Sciatic nerve (tissue), 2 donors: ENCODE results near the gene LKAAEAR1. TPM values are rescaled to one million over a fixed set of nuclear protein-coding genes. Genes with fewer than 3 reads are reported as not detected.
"Not testable (repeated sequence)": the region's sequence is repeated elsewhere in the genome, so short reads cannot be mapped to it uniquely, and the experiment has no call there.

Experiments used
- ATAC-seq: fragments of 200-7000 bp; cut with Tn5 transposase; one replicate; pipeline ENCODE4 v1.9.1; 2020; ENCODE audit warnings: mild to moderate bottlenecking, moderate library complexity
- DNase-seq: peaks from one replicate; pipeline ENCODE4 v3.0.0-alpha.2; 2020; ENCODE audit warnings: low spot score
- intact Hi-C: fragments of 100-400 bp; cut with DNase I; formaldehyde crosslinking; loops from one replicate; pipeline ENCODE4 v1.14.2; 2022
- total RNA-seq: library from RNA; stranded (reverse); fragmentation: NEBNext Ultra II Directional; extraction: Animal tissue kit (Norgen Biotek cat#: 25700); gene quantifications from one replicate; pipeline ENCODE4 v1.2.1, GENCODE V29; 2021
- donor health status: DM: no; HTN: no; CAD: no.
- donor health status: DM: no; HTN: no; CAD: no.

Gene LKAAEAR1
- total RNA-seq, 1 donor from 2014 or later: not detected

DNA sequence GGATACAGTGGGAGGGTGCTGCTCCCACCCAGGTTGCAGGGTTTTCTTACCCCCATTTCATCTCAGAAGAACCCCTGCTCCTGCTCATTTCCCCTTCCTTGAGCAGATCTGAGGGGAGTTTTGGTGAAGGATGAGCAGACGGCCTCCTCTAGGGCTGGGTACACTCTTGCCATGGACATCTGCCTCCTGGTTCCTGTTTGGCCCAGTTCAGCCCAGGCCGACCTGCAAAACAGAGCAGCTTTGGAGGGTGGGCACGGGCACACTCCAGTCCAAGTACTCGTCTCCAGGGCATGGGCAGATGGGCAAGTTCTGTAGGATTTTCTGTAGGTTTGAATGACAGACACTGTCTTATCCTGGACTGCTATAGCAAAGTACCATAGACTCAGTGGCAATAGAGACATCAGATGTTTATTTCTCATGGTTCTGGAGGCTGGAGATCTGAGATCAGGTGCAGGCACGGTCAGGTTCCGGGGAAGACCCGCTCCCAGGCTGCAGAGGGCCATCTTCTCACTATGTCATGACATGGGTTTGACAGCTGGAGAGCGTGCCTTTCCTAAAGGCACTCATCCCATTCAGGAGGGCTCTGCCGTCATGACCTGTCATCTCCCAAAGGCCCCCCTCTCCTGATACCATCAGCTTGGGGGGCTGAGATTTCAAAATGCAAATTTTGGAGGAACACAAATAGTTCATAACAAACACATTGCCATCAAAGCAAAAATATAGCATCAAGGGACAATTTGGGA lies 16.9 kb upstream of the LKAAEAR1 start:
- intact Hi-C loops: no loop called here
- ATAC-seq (no peak), DNase-seq (no peak)

DNA sequence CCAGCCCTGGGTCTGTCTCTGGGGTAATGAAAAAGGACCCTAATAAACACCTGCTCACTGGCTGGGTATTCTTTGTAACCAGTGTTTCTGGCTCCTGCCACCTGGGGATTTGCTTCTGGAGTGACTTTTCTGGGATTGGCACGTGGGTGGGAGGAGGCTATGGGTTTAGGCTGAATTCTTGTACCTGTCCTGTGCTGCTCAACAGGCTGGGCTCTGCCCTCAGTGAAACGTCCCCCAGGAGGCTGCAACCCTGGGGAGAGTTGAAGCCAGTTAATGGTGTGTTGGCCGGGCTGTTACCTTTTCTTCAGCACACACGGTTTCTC lies 16.3 kb upstream of the LKAAEAR1 start:
- intact Hi-C loops: no loop called here
- ATAC-seq: no peak
- DNase-seq: no peak

DNA sequence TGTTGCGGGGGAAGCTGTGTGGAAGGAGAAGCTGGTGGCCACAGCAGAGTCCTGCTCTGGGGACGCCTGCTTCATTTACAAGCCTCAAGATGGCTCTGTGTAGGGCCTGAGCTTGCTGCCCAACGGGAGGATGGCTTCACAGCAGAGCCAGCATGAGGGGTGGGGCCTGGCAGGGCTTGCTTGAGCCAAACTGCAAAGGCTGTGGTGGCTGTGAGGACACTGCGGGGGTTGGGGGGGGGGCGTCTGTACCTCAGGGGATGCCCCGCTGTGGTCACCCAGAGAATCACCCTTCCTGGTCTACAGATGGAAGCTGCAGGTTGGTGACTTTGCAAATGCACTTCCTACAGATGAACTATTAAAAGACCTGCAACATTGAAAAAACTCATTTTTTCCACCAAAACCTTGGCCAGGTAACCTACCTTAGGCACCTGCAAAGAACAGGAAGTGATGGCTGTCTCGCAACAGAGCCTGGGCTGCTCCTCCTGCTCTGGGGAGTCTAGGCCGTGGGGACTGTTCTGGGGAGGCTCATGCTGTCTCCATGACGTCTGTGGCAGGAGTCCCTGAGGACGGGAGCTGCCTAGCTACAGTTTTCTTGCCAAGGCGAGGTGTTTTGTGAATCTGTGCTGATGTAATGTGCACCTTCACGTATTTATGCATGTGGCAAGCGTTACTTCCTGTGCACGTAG lies 15.8 kb upstream of the LKAAEAR1 start:
- ATAC-seq (no peak), DNase-seq (no peak)
- intact Hi-C loops: no loop called here

DNA sequence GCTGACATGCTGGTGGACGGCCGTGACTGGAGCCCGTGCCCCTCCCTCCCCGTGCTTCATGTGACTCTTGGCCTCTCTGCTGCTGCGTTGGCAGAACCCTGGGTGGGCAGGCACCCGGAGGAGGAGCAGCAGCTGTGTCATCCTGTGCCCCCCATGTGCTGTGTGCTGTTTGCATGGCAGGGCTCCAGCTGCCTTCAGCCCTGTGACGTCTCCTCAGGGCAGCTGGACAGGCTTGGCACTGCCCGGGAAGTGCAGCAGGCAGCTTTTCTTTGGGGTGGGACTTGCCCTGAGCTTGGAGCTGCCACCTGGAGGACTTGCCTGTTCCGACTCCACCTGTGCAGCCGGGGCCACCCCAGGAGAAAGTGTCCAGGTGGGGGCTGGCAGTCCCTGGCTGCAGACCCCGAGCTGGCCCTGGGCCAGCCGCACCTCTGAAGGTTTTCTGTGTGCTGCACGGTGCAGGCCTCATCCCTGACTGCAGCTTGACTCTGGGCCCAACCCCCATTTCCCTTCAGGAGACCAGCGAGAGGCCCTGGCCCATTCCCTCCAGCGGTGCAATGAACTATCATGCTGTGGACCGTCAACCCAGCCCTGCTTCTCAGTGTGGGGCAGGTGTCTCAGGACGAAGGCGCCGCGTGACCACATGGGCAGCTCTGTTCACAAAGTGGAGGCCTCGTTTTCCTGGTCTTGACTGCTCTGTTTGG lies 15.0 kb upstream of the LKAAEAR1 start:
- intact Hi-C loops: no loop called here
- no peak for DNase-seq
- ATAC-seq: no peak

DNA sequence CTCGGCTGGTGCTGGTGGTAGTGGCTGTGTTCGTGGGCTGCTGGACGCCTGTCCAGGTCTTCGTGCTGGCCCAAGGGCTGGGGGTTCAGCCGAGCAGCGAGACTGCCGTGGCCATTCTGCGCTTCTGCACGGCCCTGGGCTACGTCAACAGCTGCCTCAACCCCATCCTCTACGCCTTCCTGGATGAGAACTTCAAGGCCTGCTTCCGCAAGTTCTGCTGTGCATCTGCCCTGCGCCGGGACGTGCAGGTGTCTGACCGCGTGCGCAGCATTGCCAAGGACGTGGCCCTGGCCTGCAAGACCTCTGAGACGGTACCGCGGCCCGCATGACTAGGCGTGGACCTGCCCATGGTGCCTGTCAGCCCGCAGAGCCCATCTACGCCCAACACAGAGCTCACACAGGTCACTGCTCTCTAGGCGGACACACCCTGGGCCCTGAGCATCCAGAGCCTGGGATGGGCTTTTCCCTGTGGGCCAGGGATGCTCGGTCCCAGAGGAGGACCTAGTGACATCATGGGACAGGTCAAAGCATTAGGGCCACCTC lies 14.3 kb upstream of the LKAAEAR1 start:
- no peak for ATAC-seq

DNA sequence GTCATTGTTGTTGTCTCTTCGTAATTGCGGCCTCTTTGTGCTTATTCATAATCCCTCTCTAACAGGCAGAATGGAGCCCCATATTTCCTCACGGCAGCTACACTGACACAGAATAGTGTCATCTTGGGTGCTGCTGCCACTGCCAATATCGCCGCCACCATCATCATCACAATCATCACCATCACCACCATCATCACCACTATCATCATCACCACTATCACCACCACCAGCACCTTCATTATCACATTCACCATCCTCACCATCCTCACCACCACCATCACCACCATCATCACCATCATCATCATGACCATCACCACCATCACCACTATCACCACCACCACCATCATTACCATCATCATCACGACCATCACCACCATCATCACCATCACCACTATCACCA lies 12.3 kb upstream of the LKAAEAR1 start:
- ATAC-seq (no peak), DNase-seq (no peak)
- intact Hi-C loops: no loop called here

More for the DNA sequence above, 14.3 kb upstream of the LKAAEAR1 start:
- DNase-seq: no peak
- intact Hi-C loops: no loop called here

DNA sequence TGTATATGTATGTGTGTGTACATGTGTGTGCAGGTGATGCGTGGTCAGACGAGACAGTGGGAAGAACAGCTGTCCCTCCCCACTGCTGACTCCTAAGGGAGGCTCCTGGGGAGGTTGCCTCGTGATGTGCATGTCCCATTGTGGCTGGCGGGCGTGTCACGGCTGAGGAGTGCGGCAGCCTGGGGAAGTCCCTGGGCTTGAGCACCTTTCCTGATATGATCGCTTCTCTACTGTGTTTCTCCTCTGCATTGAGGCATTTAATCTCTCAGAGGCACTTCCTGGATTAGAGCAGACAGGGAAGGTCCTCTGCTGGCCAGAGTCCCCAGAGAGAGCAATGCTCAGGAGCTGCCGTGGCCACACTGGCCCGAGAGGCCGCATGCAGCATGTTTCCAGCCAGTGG lies 11.7 kb upstream of the LKAAEAR1 start:
- intact Hi-C loops: no loop called here
- DNase-seq: no peak
- ATAC-seq: no peak

DNA sequence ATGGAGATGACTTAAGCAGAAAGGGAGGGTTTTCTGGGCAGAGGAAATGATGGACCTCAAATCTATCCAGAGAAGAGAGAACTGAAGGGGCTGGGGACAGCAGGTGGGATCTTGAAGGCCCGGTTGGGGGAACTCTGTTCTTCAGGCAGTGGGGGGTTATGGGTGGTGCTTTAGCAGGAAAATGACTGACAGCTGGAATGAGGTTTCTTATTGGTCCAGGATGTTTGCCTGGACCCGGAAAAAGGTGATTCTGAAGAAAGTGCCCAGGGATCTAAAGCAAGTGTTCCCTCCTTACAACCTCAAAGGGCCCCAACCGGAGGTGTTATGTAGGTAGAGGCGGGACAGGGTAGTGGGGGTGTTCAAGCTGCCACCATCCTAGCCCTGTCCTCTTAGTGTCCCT lies 11.3 kb upstream of the LKAAEAR1 start:
- intact Hi-C loops: no loop called here
- no peak for DNase-seq
- ATAC-seq: no peak

DNA sequence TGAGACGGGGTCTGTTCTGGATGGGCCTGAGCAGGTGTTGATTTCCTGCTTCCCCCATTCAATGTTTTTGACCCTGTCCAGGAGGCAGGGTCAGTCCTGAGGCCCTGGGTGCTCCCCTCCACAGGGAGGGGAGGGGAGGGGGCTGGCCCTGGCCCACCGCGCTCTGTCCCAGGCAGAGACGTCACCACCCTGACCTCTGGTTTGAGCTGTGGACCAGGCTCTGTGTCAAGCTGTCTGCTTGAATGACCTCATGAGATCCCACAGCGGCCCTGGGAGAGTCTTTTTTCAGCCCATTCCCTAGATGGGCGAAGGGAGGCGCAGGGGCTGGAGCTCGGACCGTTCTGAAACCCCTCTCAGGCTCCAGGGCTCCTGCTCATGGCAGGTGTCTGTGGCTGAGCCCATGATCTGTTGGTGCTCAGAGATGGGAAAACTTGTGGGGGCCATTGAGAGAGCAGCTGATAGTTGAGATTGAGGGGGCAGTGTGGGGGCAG lies 8.9 kb upstream of the LKAAEAR1 start:
- DNase-seq: no peak
- no peak for ATAC-seq

DNA sequence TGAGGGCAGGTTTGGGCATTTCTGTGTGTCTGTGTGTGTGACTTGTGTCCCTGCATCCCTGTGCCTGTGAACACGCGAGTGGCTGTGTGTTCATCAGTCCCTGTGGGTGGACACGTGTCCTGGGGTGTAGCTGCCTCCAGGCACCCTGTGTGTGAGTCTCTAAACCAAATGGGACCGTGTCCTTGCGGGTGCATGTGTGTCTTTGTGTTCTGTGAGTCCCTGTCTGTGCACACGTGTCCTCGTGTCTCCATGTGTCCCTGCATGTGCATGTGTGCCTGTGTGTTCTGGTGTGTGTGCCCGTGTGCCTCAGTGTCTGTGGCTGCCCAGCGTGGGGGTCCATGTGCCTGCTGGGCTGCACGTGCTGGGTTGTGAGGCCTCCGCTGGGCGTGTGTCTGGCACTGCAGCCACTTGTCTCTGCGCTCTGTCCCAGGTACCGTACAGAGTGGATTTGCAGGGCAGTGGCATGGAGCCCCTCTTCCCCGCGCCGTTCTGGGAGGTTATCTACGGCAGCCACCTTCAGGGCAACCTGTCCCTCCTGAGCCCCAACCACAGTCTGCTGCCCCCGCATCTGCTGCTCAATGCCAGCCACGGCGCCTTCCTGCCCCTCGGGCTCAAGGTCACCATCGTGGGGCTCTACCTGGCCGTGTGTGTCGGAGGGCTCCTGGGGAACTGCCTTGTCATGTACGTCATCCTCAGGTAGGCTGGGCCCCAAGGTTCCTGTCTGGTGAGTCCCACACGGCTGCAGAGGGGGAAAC lies 8.2 kb upstream of the LKAAEAR1 start:
- ATAC-seq (no peak), DNase-seq (no peak)
- intact Hi-C loops: no loop called here

More for the DNA sequence above, 8.9 kb upstream of the LKAAEAR1 start:
- intact Hi-C loops: no loop called here

DNA sequence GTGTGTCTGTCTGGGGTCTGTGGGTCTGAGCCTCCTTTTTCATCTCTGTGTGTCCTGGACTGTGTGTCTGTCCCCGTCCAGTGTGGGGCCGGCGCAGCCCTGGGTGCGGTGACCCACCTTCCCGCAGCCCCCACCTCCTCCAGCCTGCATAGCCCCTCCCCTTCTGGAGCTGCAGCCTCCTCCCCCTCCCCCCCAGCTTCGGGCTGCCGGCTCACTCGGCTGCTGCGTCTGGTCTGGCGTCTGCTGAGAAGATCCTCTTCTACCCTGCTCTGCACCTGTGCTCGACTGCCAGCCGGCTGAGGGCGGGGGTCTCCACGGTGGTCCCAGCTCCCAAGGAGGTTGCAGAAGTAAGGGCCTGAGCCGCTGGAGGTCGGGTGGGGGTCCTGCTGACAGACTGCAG lies 7.6 kb upstream of the LKAAEAR1 start:
- ATAC-seq (no peak), DNase-seq (no peak)
- intact Hi-C loops: no loop called here

DNA sequence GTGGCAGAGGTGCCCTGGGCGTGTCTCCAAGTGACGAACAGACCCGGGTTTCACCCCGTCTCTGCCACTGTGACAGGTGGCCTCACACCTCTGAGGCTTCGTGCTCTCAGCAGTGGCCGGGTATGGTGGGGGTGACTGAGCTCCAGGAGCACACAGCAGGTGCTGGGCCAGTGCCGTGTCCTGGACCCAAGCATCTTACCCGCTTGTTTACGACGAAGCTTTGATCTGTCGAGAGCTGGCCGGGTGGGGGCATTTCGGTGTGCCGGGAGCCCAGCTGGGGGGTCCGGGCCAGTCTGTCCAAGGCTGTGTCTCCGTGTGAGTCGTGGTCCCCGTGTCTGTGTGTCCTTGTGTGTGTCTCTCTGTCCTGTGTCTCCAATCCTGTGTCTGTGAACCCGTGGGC lies 7.1 kb upstream of the LKAAEAR1 start:
- DNase-seq (no peak), ATAC-seq (no peak)
- intact Hi-C loops: no loop called here

DNA sequence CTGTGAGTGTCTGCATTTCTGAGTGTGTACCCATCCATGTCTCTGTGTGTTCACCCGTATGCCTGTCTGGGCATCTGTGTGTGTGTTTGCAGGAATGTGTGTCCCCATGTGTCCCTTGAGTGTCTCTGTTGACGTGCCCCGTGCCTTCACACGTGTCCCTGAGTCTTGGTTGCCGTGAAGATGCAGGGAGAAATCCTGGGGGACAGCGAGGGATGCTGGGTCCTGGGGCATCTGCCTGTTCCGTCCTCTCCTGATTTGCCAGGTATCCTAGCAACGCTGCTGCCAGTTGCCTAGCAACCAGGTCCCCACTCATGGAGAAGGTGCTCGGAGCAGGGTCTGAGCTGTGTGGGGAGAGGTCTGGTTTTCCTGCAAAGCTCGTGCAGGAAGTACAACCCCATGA lies 6.0 kb upstream of the LKAAEAR1 start:
- intact Hi-C loops: no loop called here
- DNase-seq (no peak), ATAC-seq (no peak)

DNA sequence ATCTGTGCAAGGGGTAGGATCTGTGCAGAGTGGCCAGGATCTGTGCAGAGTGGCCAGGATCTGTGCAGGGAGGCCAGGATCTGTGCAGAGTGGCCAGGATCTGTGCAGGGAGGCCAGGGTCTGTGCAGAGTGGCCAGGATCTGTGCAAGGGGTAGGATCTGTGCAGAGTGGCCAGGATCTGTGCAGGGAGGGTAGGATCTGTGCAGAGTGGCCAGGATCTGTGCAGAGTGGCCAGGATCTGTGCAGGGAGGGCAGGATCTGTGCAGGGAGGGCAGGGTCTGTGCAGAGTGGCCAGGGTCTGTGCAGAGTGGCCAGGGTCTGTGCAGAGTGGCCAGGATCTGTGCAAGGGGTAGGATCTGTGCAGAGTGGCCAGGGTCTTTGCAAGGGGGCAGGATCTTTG lies 4.4 kb upstream of the LKAAEAR1 start:
- DNase-seq, ATAC-seq, intact Hi-C loops: not testable (repeated sequence)

DNA sequence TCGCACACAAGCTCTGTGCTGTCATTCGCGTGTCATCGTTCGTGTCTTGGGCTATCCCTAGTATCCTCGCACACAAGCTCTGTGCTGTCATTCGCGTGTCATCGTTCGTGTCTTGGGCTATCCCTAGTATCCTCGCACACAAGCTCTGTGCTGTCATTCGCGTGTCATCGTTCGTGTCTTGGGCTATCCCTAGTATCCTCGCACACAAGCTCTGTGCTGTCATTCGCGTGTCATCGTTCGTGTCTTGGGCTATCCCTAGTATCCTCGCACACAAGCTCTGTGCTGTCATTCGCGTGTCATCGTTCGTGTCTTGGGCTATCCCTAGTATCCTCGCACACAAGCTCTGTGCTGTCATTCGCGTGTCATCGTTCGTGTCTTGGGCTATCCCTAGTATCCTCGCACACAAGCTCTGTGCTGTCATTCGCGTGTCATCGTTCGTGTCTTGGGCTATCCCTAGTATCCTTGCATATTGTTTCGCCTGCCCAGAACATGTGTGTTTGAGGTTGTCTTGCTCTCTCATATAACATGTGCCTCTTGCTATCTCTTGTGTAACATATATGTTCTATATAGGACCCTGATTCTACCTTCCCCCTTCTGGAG lies 3.1 kb upstream of the LKAAEAR1 start:
- ATAC-seq, intact Hi-C loops, DNase-seq: not testable (repeated sequence)

DNA sequence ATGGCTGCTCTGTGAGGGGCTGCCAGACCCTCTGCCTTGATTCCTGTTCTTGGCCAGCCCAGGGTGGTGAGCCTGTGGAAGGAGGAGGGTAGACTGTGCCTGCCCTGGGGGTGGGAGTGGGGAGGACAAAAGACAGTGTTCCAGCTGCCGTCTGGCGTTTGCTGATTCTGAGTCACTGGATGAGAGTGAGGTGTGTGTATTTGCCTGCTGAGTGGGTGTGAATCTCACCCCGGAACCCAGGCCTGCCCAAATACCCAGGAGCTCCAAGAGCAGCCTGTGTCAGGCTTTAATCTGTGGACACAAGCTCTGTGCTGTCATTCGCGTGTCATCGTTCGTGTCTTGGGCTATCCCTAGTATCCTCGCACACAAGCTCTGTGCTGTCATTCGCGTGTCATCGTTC lies 2.6 kb upstream of the LKAAEAR1 start:
- no peak for ATAC-seq
- intact Hi-C loops: no loop called here
- no peak for DNase-seq

DNA sequence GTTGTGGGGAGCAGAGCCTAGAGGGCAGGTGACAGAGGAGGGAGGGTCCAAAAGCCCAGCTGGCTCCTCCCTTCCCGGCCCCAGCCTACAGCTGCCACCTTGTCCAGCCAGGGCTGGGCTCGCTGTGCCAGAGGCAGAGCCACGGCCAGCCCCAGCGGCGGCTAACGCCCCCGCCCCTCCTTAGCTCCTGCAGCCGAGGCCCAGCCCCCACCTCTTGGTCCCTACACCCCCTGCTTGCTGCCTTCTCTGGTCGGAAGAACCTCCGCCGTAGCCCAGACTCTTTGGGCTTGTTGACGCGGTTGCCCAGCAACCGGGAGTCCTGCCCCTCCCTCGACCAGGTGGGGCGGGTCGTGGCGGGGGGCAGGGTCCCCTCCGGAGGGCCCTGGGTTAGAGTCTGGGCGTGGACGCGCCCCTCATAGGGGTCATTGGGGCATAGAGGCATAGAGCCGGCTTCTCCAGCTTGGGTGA lies 521 bp upstream of the LKAAEAR1 start:
- intact Hi-C loops: no loop called here
- ATAC-seq (no peak), DNase-seq (no peak)

DNA sequence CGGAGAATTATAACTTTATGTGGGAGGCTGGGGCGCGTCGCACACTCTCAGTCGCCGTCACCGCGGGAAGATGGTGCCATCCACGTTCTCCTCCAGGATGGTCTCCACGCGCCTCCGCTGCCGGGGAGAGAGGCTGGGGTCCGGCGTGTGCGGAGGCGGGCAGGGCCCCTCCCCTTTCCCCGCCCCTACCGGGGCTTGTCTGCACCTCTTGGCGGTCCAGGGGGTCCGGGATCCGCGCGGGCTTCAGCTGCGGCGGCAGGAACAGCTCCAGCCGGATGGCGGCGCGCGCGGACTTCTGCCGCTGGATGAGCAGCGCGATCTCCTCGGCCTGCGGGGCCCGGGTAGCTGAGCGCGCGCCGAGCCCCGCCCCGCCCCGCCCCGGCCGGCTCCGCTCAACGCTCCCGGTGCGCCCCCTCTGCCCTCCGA lies 807 bp downstream of the LKAAEAR1 start:
- intact Hi-C loops: no loop called here

More for the DNA sequence above, 807 bp downstream of the LKAAEAR1 start:
- ATAC-seq: peak; percentile 46
- peak; percentile 82 for DNase-seq
